Nephron (organoid): ENCODE results near the gene DDR1.

Experiments used
- H3K27ac Mint-ChIP-seq, 3 experiments: 2 replicates each; pipeline ENCODE4 v1.8.0; 2020; ENCODE audit warnings: mixed read lengths in 3 of 3, mild to moderate bottlenecking in 2 of 3, moderate library complexity in 1 of 3
- H3K27me3 Mint-ChIP-seq: 2 replicates; pipeline ENCODE4 v1.8.0; 2021; ENCODE audit warnings: low read depth, mild to moderate bottlenecking, moderate library complexity, mixed read lengths
- H3K36me3 Mint-ChIP-seq: 2 replicates; pipeline ENCODE4 v1.8.0; 2020; ENCODE audit warnings: low read depth, mixed read lengths
- H3K4me1 Mint-ChIP-seq: 2 replicates; pipeline ENCODE4 v1.8.0; 2020; ENCODE audit warnings: mixed read lengths
- H3K4me3 Mint-ChIP-seq, 3 experiments: 2 replicates each; pipeline ENCODE4 v1.8.0; 2020; ENCODE audit warnings: mild to moderate bottlenecking in 3 of 3, mixed read lengths in 3 of 3, moderate library complexity in 2 of 3
- H3K9me3 Mint-ChIP-seq: 2 replicates; pipeline ENCODE4 v1.8.0; 2020; ENCODE audit warnings: mixed read lengths
- CTCF ChIP-seq, 3 experiments: fragments of 200-600 bp; sonication (generic); IDR thresholded peaks; one replicate each; pipeline ENCODE4 v1.5.0; 2021; ENCODE audit warnings: antibody characterized with exemption in 3 of 3; ENCODE audit not compliant: unreplicated experiment in 3 of 3

Gene DDR1

DNA sequence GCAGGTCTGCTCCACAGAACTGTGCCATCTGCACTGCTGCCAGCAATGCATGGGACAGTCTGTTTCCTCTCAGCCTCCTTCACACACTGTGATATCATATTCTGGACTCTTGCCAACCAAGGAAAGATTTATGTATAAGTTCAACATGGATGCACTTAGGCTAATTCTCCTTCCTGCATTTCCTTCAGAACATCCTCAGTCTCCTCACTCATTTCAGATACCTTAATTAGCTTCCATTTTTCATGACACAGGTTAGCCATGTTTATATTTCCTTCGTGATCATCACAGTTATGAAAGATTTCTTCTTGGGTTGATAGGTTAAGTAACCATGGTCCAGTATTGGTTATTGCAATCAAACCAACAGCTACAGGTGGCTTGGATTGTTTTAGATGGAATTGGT is 46.4 kb upstream of the DDR1 start:
- H3K4me1 Mint-ChIP-seq = peaks cover 34% of the 10 kb centered on the region
- TF ChIP-seq CTCF (IDR thresholded peaks at IDR 0.05; ENCODE audit: unreplicated experiment in 3 of 3) = no peak
- no peak overlapping the region for H3K4me3 Mint-ChIP-seq
- peaks cover 3% of the 10 kb centered on the region for H3K27me3 Mint-ChIP-seq
- H3K27ac Mint-ChIP-seq = peak overlapping the region; percentile 18 to 64 (median 42)
- H3K36me3 Mint-ChIP-seq = no peaks in the 10 kb centered on the region
- H3K9me3 Mint-ChIP-seq = no peaks in the 10 kb centered on the region

- no peak for TF ChIP-seq CTCF (IDR thresholded peaks at IDR 0.05; ENCODE audit: unreplicated experiment in 3 of 3)
- H3K9me3 Mint-ChIP-seq = no peaks in the 10 kb centered on the region
- H3K4me3 Mint-ChIP-seq = no peak overlapping the region
- peak overlapping the region in 1 of 3 experiments; percentile 22 for H3K27ac Mint-ChIP-seq
- H3K36me3 Mint-ChIP-seq = no peaks in the 10 kb centered on the region
- H3K4me1 Mint-ChIP-seq = peaks cover 50% of the 10 kb centered on the region
- peaks cover 3% of the 10 kb centered on the region for H3K27me3 Mint-ChIP-seq
These were observed 44.6 kb upstream of the DDR1 start for GRCh38 chr6:30839671-30840070.

DNA sequence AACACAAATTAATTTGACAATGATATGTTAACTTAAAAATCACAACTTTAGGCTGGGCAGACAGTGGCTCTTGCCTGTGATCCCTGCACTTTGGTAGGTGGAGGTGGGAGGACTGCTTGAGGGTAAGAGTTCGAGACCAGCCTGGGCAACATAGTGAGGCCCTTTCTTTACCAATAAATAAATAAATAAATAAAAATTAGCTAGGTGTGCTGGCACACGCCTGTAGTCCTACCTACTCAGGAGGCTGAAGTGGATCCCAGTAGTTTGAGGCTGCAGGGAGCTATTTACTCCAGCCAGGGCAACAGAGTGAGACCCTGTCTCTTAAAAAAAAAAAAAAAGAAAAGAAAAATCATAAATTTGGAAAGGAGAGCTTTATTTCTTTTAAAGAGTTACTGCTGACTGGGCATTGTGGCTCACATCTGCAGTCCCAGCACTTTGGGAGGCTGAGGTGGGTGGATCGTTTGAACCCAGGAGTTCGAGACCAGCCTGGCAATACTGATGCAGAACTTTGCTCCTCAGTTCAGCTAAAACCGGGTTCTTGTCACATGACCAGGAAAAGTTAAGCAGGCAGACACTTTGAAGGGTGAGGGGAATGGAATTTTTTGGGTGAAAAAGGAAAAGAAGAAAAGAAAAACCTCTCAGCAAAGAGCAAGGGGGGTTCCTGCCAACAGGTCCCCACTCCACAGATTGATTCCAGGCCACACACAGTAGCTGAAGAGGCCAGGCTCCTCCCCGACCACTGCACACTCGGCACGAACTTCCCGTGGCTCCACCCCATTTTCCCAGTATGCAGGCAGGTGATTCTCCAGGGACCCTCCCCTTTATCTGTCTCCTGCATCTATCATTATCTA is 44.0 kb upstream of the DDR1 start:
- TF ChIP-seq CTCF (IDR thresholded peaks at IDR 0.05; ENCODE audit: unreplicated experiment in 3 of 3) = no peak
- Mint-ChIP-seq H3K4me1 (peaks cover 51% of the 10 kb centered on the region), H3K27ac (no peak overlapping the region), H3K9me3 (no peaks in the 10 kb centered on the region), H3K27me3 (peaks cover 3% of the 10 kb centered on the region), H3K36me3 (no peaks in the 10 kb centered on the region), H3K4me3 (no peak overlapping the region)

GRCh38 chr6:30840935-30841643 is 43.2 kb upstream of the DDR1 start:
- TF ChIP-seq CTCF (IDR thresholded peaks at IDR 0.05; ENCODE audit: unreplicated experiment in 3 of 3) = no peak
- H3K27me3 Mint-ChIP-seq = peaks cover 3% of the 10 kb centered on the region
- H3K4me3 Mint-ChIP-seq = no peak overlapping the region
- H3K27ac Mint-ChIP-seq = peak overlapping the region in 1 of 3 experiments; percentile 27
- no peaks in the 10 kb centered on the region for H3K36me3 Mint-ChIP-seq
- H3K4me1 Mint-ChIP-seq = peaks cover 51% of the 10 kb centered on the region
- no peaks in the 10 kb centered on the region for H3K9me3 Mint-ChIP-seq

- H3K4me1 Mint-ChIP-seq = peaks cover 54% of the 10 kb centered on the region
- H3K27me3 Mint-ChIP-seq = peaks cover 3% of the 10 kb centered on the region
- H3K36me3 Mint-ChIP-seq = no peaks in the 10 kb centered on the region
- H3K9me3 Mint-ChIP-seq = no peaks in the 10 kb centered on the region
- H3K4me3 Mint-ChIP-seq = no peak overlapping the region
- no peak for TF ChIP-seq CTCF (IDR thresholded peaks at IDR 0.05; ENCODE audit: unreplicated experiment in 3 of 3)
- peak overlapping the region in 1 of 3 experiments; percentile 13 for H3K27ac Mint-ChIP-seq
These were observed 42.4 kb upstream of the DDR1 start for GRCh38 chr6:30841644-30842504.
